ENCODE measurements around the gene SHROOM3.

The SHROOM3 gene

DNA sequence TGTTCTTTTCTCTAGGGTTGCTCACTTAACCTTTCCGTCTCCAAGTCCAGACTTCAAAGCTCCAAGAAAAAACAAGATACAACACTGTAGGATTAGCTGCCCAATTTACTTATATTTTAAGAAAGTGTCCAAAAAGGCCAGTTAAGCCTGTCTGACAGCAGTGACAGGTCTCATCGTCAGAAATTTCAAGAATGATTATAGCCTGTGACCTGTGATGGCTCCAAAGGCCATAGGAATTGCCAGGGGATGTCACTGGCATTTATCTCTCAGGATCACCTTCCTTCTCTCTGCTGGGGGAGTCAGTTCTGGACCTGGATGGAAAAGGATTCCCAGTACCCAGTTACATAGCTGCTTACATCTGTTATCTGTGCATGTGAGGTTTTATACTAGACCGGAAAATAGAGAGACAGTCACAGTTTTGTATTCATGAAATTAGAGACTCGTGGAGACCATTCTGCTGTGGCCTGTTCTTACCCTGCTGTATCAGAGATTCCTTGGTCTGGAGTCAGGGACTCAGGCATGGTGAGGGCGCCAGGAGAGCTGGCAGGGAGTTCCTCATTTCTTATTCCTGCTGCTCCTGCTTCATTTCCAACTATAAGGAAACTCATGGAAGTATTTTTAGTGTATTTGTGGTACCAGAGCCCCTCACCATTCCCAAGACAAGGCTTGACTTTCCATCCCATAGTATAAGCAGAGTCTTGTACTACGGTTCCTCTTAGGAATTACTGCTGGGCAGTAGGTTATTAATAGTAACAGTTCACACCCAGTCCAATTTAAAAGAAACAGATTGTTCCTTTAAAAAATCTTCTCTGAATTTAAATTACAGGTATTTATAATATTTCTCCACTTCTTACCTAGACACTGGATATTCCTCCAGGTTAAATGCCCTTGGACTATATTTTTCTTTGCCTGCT lies 220.8 kb downstream of the SHROOM3 start:
- DNase-seq (ENCODE audit: low read depth in 1 of 2, low spot score in 1 of 2), result no peak

DNA sequence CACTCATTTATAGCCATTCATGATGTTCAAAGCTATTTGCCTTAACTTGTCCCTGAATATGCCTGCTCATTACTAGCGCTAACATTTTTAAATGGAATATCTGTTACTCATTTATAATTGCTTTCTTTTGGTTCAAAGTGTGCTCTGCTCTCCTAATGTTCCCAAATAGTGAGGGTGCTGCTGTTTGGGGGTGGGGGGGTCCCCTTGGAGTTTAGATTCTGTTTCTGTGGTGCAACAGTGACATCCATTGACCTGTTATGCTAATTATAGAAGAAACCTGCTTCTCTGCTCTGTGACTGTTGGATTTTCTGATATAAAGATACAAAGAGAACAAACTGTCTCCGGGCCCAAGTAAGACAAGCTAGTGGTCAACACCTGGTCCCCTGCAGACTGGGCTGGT lies 222.4 kb downstream of the SHROOM3 start:
- DNase-seq (ENCODE audit: low read depth in 1 of 2, low spot score in 1 of 2), result no peak

DNA sequence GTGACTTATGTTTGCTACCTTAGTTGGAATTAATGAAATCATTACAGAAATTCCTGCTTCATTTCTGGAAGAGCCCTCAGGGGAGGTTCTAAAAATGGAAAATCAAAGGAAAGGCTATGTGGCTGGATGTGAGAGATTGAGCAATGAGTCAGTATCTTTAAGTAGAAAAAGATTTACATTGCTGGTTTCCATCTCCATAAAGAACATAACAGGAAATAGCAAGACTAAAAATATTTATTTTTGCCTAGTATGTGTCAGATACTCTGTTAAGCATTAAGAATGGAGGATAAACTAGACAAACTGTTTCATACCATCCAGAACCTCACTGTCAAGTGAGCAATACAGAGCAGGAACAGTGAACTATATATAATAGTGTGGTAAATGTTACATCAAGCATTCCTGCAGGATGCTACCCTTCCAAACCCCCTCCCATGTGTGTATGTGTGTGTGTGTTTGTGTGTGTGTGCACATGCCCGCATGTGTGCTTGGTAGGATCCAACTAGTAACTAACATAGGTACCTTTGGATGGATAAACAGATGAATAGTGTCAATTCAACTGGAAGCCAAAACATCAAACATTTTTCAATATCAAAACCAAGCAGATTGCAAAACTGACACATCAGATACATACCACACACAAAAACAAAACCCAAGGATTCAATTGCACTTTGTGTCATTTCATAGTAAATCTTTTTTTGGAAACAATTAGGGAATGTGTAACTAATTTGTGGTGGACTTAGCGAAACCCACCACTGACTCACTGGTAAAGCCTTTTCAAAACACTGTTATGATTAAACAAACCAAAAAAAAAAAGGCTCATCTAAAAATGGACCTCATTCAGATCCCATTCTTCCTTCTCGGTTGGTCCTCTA lies 223.4 kb downstream of the SHROOM3 start:
- DNase-seq (ENCODE audit: low read depth in 1 of 2, low spot score in 1 of 2), result no peak

DNA sequence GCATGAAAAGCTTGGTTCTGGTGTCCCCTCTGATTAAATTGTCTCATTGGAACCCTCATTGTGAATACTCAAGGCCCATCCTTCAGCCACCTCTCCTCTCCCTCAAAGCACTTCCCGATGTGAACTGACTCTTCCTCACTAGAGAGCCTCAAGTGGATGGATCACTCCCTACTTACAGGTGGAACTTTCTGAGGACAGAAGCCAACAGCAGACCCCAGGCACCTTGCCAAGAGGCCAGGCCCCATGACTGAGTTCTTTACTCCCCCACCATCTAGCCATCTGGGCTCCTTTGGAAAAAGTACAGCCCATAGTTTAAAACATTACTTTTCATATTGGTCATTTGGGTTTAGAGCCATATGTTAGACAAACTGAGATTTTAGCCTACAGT lies 224.1 kb downstream of the SHROOM3 start:
- no peak for DNase-seq (ENCODE audit: low read depth in 1 of 2, low spot score in 1 of 2)

DNA sequence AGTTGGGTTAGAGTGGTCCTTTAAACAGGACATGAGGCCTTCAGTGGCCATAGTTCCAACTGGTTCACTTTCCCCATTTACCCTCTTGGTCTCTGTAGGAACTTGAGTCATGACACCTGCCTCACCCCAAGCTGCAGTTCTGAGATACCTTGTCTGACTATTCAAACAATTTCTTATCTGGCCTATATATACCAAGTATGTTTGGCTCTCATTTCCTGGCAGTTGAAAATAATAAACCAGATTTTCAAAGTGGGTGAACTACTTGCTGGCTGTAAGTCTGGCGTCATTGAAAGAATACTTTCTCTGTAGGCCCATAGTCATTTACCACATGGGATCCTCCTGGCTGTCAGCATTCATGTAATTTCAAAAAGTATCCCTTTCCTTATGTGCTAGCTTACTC lies 228.8 kb downstream of the SHROOM3 start:
- no peak for DNase-seq (ENCODE audit: low read depth in 1 of 2, low spot score in 1 of 2)

DNA sequence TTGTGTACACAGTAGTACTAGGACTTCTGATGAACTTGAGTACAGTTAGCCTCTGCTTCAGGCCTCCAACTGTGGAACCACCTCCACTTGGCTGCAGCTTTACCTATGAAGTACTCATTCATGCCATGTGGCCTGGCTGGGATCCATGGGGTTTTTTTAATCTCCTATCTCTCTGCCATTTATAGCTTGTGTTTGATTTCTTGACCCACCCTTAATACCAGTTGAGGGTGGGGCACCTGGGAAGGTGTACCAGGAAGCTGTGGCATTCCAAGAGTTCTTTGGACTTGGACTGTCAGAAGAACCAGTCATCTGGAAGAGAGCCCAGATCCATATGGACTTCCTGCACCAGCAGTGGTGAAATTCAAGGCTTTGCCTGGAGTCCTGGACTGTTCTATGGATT lies 230.1 kb downstream of the SHROOM3 start:
- no peak for DNase-seq (ENCODE audit: low read depth in 1 of 2, low spot score in 1 of 2)

DNA sequence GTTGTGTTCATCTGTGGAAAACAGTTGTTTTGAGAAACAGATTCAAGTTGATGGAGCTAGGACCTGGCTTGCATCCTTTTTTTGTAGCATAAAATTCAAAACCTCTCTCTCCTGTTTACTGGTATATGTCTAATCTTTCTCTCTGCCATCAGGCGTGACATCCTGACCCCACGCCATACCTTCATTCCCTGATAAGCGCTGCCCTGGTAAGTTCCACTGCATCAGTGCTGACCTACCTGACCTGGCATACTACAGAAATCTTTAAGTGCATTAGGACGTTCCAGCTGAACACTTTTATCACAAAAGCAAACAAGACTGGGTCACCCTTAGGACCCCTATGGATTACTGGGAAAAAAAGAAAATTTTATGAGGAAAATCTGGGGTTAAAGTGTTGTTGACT lies 230.7 kb downstream of the SHROOM3 start:
- DNase-seq (ENCODE audit: low read depth in 1 of 2, low spot score in 1 of 2), result no peak

DNA sequence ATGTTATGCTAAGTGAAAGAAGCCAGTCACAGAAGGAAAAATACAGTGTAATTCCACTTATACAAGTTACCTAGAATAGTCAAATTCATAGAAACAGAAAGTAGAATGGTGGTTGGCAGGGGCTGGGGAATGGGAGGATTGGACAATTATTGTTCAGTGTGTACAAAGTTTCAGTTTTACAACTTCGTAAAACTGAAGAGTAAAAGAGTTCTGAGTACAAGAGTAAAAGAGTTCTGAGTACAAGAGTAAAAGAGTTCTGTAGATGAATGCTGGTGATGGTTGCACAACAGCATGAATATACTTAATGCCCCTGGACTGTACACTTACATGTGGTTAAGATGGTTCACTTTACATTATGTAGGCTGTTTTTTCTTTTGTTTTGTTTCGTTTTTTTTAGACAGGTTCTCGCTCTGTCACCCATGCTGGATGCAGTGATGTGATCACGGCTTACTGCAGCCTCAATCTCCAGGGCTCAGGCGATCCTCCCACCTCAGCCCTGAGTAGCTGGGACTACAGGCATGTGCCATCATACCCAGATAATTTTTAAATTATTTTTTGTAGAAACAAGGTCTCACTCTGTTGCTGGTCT lies 232.0 kb downstream of the SHROOM3 start:
- DNase-seq (ENCODE audit: low read depth in 1 of 2, low spot score in 1 of 2), result no peak

DNA sequence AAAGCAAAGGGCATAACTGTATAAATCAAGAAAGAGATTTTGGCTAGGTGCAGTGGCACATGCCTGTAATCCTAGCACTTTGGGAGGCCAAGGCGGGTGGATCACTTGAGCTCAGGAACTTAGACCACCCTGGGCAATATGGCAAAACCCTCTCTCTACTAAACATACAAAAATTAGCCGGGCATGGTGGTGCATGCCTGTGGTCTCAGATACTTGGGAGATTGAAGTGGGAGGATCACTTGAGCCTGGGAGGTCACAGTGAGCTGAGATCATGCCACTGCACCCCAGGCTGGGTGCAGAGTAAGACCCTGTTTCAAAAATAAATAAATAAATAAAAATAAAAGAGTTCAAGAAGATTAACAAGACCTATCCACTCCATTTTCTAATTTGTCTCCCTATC lies 235.6 kb downstream of the SHROOM3 start:
- no peak for DNase-seq (ENCODE audit: low read depth in 1 of 2, low spot score in 1 of 2)

DNA sequence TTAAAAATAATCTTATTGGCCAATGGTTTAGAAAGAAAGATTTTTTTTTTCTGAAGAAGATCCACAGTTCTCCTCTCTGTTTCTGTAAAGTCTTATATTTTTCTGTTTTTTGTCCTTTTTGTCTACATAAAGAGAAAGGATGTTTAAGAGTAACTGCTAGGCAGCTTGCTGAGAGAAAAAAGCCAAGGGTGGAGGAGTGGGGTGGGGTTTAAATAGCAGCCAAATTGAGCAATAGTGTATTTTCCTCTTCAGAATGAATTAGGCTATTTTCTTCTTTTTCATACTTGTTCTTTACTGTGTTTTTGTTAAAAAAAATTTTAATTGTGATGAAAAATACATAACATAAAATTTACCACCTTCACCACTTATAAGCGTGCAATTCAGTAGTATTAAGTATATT lies 238.3 kb downstream of the SHROOM3 start:
- no peak for DNase-seq (ENCODE audit: low read depth in 1 of 2, low spot score in 1 of 2)

DNA sequence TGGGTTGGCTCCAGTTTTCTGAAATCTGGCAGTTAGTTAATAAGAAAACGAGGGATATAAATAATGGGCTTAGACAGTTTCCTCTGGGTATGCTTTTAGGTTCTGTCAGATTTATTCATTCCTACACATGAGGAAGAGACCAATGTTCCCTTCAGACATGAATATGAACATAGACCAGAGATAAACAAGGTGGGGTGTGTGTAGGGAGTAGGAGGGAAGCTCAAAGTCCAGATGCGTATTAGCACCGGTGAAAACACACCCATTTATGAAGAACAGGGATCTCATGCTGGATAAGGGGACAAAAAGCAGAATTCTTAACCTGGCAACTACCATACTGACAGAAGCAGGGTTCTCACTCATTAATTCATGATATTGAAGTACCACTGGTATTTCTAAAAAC lies 240.0 kb downstream of the SHROOM3 start:
- no peak for DNase-seq (ENCODE audit: low read depth in 1 of 2, low spot score in 1 of 2)

DNA sequence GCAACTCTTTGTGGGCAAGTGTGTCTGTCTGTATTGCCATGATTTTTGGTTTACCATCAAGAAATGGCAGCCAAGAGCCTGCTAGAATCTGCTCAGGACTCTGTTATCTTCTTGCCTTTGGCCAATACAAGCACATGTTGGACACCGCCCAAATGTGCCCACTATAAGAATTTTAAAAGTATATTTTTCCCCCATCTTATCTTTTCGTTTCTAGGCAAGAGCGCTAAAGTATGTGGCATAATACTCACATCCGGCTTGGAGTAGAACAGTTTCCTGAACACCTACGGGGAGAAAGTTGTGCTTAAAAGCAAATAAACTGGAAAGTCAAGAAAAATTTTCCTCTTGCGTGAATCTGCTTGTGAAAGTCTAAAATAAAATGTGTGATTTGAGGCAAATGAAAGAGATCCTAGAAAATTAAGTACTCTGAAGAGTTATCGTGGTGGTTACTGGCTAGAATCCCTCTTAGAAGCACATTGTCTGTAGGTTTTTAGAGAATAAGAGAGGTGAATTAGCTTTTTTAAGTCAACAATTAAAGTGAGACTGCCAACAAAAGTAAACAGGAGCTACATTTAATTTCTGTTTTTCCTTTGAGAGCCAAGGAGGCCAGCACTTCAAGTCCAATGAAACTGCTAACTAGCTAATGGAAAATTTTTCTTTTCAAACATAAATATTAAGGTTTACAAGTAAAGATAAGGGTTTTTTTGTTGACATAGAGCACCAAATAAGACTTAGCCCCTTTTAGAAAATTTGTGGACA lies 242.7 kb downstream of the SHROOM3 start:
- no peak for DNase-seq (ENCODE audit: low read depth in 1 of 2, low spot score in 1 of 2)

DNA sequence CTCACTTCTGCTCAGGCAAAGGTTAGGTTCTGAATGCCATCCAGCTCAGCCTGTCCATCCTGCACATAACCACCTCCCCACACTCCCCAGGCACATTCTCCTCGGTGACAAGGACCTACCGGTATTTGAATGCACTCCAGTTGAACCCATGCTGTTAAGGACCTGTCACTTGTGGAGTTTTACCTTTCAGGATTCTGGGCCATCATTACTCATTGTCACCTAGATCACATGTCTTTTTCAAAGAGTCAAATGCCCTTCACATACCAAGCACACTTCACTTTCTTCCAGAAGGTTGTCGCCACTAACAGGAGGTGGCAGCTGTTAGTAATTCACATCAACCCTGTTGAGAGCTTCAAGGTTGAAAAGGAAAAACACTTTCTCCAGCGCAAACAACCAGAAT lies 244.7 kb downstream of the SHROOM3 start:
- no peak for DNase-seq (ENCODE audit: low read depth in 1 of 2, low spot score in 1 of 2)

DNA sequence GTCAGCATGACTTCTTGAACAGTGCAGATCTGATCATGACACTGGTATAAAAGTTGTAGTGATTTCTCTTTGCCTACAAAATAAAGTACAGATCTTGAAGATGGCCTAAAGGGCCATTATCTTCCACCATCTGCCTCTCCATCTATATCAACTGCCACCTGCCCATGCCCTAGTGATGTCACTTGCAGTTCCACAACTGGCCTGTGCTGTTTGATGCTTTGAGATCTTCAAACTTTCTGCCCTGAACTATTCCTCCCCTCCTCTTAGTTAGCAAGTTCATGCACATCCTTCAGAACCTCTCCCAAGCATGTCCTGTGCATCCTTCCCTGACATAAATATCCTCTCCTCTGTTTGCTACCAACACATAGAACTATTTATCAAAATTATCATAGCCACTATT lies 245.9 kb downstream of the SHROOM3 start:
- DNase-seq (ENCODE audit: low read depth in 1 of 2, low spot score in 1 of 2), result no peak

DNA sequence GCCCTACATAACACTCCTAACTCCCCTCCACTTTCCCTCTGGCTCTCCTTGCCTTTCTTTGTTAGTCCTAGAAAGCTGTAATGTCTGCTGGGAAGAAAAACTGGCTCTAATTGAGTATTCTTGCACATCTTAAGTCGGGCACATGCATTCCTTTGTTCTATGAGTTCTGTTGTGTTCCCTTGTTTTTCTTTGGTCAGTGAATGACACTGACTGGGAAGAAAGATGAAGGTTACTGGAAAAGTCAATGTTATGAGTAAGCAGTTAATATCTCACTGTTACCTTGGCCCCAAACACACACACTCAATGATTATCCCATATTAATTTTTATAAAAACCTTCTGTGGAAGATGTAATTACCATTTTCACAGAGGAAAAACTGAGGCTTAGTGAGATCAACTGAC lies 247.0 kb downstream of the SHROOM3 start:
- no peak for DNase-seq (ENCODE audit: low read depth in 1 of 2, low spot score in 1 of 2)

DNA sequence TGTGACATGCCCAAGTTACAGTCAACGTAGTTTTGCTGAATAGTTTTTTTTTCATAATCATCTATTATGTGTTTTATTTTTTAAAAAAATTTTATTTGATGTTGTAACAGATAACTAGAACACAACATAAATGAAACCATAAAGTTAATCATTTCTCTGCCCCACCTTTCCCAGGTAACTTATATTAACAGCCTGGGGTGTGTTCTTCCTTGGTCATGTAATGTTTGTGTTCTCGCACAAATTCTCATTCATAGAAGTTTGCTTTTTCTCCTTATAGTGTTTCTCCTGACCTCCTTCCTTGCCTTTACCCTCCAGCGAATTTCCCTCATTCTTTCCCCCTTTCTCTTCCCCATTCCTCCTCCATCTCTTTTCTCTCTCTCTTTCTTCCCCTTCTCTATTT lies 248.1 kb downstream of the SHROOM3 start:
- DNase-seq (ENCODE audit: low read depth in 1 of 2, low spot score in 1 of 2), result no peak

DNA sequence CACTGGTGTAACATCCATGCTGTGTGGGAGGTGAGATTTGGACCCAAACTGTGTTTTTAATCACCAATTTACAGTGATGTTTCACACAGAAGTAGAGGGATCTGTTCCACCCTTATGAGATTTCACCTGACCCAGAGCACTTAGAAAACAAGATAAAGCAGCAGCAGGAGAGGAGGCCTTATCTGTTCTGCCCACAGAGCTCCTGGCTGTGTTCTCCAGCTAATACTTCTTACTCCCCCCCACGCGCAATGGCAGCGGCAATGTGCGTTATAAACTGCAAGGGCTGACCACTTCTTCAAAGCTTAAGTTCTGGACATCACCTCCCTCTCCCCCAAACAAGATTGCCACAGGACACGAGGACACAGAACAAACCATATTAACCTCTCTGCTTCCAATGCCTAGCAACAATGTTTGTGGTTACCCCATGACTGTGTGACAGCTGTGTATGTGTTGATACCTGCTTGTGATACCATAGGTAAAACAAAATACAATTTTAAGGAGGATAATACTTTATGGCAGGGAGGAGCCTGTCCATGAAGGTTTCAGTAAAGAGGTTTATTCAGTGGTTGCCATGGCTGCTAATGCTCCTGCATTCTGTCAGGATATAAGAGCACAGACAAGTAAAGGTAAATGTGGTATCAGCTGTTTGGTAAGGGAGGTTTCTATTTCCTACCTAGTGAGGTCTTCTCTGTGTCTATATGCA lies 252.9 kb downstream of the SHROOM3 start:
- DNase-seq (ENCODE audit: low read depth in 1 of 2, low spot score in 1 of 2), result no peak

DNA sequence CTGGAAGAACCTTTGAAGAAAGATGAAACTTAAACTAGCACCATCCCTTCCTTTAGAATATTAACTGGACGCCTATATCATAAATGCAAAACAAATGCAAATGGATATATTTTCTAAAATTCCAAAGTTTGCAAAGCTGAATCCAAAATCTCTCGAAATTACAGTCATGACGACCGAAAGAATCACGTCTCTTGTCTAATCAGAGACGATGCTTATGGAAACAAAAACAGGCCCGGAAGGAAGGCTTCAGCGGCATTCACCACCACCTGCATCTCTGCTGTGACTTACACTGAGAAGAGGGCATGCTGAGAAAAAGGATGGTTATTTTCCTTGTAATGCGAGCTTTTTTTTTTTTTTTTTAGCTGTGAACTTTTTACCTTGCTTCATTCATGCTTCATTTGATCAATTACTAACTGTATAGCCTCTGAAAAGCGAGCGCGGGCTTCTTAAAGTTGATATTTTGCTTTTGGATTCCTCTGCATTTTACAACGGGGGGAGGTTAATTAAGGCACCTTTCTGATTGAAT lies 253.7 kb downstream of the SHROOM3 start:
- DNase-seq (ENCODE audit: low read depth in 1 of 2, low spot score in 1 of 2), result no peak

DNA sequence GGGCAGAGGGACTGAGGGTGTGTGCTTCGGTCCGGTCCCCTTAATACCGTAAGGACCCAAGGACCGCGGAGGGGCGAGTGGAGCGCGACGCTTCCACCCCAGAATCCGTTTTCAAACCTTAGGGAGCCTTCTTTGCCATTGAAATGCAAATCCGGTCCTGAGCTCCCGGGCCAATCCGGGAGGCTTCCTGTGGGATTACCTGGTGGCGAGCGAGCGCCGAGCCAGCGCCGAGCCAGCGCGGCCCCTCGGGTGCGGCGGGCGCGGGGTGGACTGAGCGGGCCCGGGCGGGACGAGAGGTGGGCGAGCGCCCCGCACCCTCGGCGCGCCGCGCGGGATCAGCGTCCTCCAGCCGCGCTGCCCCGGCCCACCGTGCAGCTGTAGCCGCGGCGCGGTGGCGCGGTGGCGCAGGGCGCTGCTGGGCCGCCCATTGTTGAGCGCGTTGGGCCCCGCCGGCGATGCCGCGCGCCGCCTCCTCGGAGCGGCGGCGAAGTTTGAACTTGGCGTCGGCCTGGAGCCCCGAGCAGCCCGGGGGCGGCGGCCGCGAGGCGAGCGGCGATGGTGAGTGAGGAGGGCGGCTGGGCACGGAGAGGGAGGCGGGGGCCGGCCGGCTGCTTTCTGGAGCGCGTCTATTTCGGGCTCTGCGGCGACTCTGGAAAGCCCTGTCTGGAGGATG lies 254.3 kb downstream of the SHROOM3 start:
- no peak for DNase-seq (ENCODE audit: low read depth in 1 of 2, low spot score in 1 of 2)

Measured in activated CD4-positive, alpha-beta T cell treated with anti-CD3 and anti-CD28 coated beads, Interleukin-2, amount 50 U/mL, for 24 hours (primary cell).